Glomerular visceral epithelial cell (primary cell): ENCODE results near the gene ACTMAP.
"Not testable (repeated sequence)": the region's sequence is repeated elsewhere in the genome, so short reads cannot be mapped to it uniquely, and the experiment has no call there.

ENCODE experiments used
- DNase-seq: peaks from one replicate; pipeline ENCODE4 v3.0.0-alpha.2; 2016; ENCODE audit errors: extremely low spot score

The ACTMAP gene

GRCh38 chr19:40750058-40750873 lies at the start of gene ACTMAP:
TSS of gene ACTMAP (minus strand) at chr19:40750477. CDS start at chr19:40749803, 674 bp downstream.
- DNase-seq = peak; percentile 100

- peak; percentile 34 for DNase-seq
Observed at GRCh38 chr19:40799558-40800338, 49.5 kb upstream of the ACTMAP start.

GRCh38 chr19:40798683-40799557 lies 48.6 kb upstream of the ACTMAP start, which contains the start of gene EGLN2:
TSS of gene EGLN2 (plus strand) at chr19:40799191. CDS start at chr19:40800573, 1,382 bp downstream.
- DNase-seq = peak; percentile 100

- peak; percentile 62 for DNase-seq
Observed at GRCh38 chr19:40797963-40798682, 47.8 kb upstream of the ACTMAP start.

GRCh38 chr19:40797166-40797962 lies 47.1 kb upstream of the ACTMAP start:
- no peak for DNase-seq

GRCh38 chr19:40791996-40792395 lies 41.7 kb upstream of the ACTMAP start:
- no peak for DNase-seq

- no peak for DNase-seq
Observed at GRCh38 chr19:40791349-40791748, 41.1 kb upstream of the ACTMAP start.

- DNase-seq = no peak
Observed at GRCh38 chr19:40786060-40787037, 36.1 kb upstream of the ACTMAP start.

GRCh38 chr19:40785526-40785925 lies 35.2 kb upstream of the ACTMAP start:
- no peak for DNase-seq

GRCh38 chr19:40784146-40784545 lies 33.9 kb upstream of the ACTMAP start:
- not testable (repeated sequence) for DNase-seq

- no peak for DNase-seq
Observed at GRCh38 chr19:40783711-40784110, 33.4 kb upstream of the ACTMAP start.

- no peak for DNase-seq
Observed at GRCh38 chr19:40781140-40781539, 30.9 kb upstream of the ACTMAP start.

- DNase-seq = no peak
Observed at GRCh38 chr19:40780582-40780981, 30.3 kb upstream of the ACTMAP start.

GRCh38 chr19:40778706-40779284 lies 28.5 kb upstream of the ACTMAP start:
- DNase-seq = no peak

- peak; percentile 100 for DNase-seq
Observed at GRCh38 chr19:40777937-40778705, 27.8 kb upstream of the ACTMAP start, which contains the start of gene RAB4B. TSS of gene RAB4B (plus strand) at chr19:40778247. CDS start at chr19:40778376, 129 bp downstream.

- no peak for DNase-seq
Observed at GRCh38 chr19:40777645-40777936, 27.3 kb upstream of the ACTMAP start.

GRCh38 chr19:40776932-40777644 lies 26.8 kb upstream of the ACTMAP start:
- DNase-seq = peak; percentile 96
